NCI-H345 treated with DMSO at 0.1 percent for 48 hours (cell line): Measurements from ENCODE around the gene NTHL1.
"Not testable (repeated sequence)": the region's sequence is repeated elsewhere in the genome, so short reads cannot be mapped to it uniquely, and the experiment has no call there.

Experiments used
- DNase-seq: peaks from one replicate; lab custom pipeline; 2025; ENCODE audit not compliant: unreplicated experiment; lab: John Stamatoyannopoulos, UW

NTHL1 gene

GRCh38 chr16:2011726-2012125, 35.9 kb downstream of the NTHL1 start:
- not testable (repeated sequence) for DNase-seq

GRCh38 chr16:2009791-2010510, 37.7 kb downstream of the NTHL1 start, which contains the start of gene ZNF598:
Gene ZNF598, minus strand, starts transcription at chr16:2009821.
- DNase-seq: peak; percentile 43

GRCh38 chr16:2009164-2009711, 38.4 kb downstream of the NTHL1 start:
- no peak for DNase-seq

GRCh38 chr16:2008631-2009163, 38.9 kb downstream of the NTHL1 start:
- no peak for DNase-seq

- DNase-seq: no peak
Measured at GRCh38 chr16:2008009-2008526, 39.6 kb downstream of the NTHL1 start.

- no peak for DNase-seq
Measured at GRCh38 chr16:2007081-2007836, 40.4 kb downstream of the NTHL1 start.

GRCh38 chr16:2006317-2006716, 41.3 kb downstream of the NTHL1 start:
- no peak for DNase-seq

- DNase-seq: no peak
Measured at GRCh38 chr16:2005646-2006045, 42.0 kb downstream of the NTHL1 start.

GRCh38 chr16:2004795-2005517, 42.7 kb downstream of the NTHL1 start:
- DNase-seq: no peak

- peak; percentile 86 for DNase-seq
Measured at GRCh38 chr16:2003827-2004641, 43.6 kb downstream of the NTHL1 start.

- DNase-seq: no peak
Measured at GRCh38 chr16:2003231-2003826, 44.3 kb downstream of the NTHL1 start.

GRCh38 chr16:2002406-2003230, 45.0 kb downstream of the NTHL1 start:
- DNase-seq: no peak

- DNase-seq: no peak
Measured at GRCh38 chr16:2001456-2002355, 45.9 kb downstream of the NTHL1 start.

GRCh38 chr16:2001035-2001434, 46.6 kb downstream of the NTHL1 start:
- no peak for DNase-seq

- no peak for DNase-seq
Measured at GRCh38 chr16:1999866-2000514, 47.6 kb downstream of the NTHL1 start.

- DNase-seq: no peak
Measured at GRCh38 chr16:1998852-1999801, 48.5 kb downstream of the NTHL1 start.
